ENCODE data around the gene PSMD2.

DNA sequence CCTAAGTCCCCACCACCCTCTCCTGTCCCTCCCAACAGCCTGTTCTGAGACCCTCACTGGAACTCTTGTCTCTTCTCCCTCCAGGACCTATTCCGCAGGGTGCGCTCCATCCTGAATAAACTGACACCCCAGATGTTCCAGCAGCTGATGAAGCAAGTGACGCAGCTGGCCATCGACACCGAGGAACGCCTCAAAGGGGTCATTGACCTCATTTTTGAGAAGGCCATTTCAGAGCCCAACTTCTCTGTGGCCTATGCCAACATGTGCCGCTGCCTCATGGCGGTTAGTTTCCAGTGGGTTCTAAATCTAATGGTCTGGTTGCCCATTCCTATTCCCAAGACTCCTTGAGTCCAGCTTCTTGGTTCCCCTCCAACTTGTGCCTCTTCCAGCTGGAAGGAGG is 24.7 kb downstream of the PSMD2 start:
- TF ChIP-seq POLR2AphosphoS5 (IDR thresholded peaks at IDR 0.05) (no peak), EZH2 (IDR thresholded peaks at IDR 0.05; ENCODE audit: borderline replicate concordance, insufficient read depth, low read length, poor library complexity, severe bottlenecking) (no peak), RAD21 (conservative IDR thresholded peaks at IDR 0.05) (no peak), SMC3 (conservative IDR thresholded peaks at IDR 0.05; ENCODE audit: poor library complexity) (no peak), MXI1 (conservative IDR thresholded peaks at IDR 0.05; ENCODE audit: poor library complexity, severe bottlenecking) (no peak), EP300 (conservative IDR thresholded peaks at IDR 0.05; ENCODE audit: poor library complexity, severe bottlenecking) (no peak), TAF1 (IDR thresholded peaks at IDR 0.05; ENCODE audit: low read depth) (no peak)
- TF ChIP-seq, protein P1, sequence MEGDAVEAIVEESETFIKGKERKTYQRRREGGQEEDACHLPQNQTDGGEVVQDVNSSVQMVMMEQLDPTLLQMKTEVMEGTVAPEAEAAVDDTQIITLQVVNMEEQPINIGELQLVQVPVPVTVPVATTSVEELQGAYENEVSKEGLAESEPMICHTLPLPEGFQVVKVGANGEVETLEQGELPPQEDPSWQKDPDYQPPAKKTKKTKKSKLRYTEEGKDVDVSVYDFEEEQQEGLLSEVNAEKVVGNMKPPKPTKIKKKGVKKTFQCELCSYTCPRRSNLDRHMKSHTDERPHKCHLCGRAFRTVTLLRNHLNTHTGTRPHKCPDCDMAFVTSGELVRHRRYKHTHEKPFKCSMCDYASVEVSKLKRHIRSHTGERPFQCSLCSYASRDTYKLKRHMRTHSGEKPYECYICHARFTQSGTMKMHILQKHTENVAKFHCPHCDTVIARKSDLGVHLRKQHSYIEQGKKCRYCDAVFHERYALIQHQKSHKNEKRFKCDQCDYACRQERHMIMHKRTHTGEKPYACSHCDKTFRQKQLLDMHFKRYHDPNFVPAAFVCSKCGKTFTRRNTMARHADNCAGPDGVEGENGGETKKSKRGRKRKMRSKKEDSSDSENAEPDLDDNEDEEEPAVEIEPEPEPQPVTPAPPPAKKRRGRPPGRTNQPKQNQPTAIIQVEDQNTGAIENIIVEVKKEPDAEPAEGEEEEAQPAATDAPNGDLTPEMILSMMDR (IDR thresholded peaks at IDR 0.05; ENCODE audit: poor library complexity, severe bottlenecking) = no peak
- TF ChIP-seq, protein P2, sequence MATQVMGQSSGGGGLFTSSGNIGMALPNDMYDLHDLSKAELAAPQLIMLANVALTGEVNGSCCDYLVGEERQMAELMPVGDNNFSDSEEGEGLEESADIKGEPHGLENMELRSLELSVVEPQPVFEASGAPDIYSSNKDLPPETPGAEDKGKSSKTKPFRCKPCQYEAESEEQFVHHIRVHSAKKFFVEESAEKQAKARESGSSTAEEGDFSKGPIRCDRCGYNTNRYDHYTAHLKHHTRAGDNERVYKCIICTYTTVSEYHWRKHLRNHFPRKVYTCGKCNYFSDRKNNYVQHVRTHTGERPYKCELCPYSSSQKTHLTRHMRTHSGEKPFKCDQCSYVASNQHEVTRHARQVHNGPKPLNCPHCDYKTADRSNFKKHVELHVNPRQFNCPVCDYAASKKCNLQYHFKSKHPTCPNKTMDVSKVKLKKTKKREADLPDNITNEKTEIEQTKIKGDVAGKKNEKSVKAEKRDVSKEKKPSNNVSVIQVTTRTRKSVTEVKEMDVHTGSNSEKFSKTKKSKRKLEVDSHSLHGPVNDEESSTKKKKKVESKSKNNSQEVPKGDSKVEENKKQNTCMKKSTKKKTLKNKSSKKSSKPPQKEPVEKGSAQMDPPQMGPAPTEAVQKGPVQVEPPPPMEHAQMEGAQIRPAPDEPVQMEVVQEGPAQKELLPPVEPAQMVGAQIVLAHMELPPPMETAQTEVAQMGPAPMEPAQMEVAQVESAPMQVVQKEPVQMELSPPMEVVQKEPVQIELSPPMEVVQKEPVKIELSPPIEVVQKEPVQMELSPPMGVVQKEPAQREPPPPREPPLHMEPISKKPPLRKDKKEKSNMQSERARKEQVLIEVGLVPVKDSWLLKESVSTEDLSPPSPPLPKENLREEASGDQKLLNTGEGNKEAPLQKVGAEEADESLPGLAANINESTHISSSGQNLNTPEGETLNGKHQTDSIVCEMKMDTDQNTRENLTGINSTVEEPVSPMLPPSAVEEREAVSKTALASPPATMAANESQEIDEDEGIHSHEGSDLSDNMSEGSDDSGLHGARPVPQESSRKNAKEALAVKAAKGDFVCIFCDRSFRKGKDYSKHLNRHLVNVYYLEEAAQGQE (IDR thresholded peaks at IDR 0.05; ENCODE audit: borderline replicate concordance) = no peak

Measured in neural cell (in vitro differentiated cells).